Gastroesophageal sphincter (tissue), 3 donors: ENCODE results near the gene FFAR2.

Experiments
- POLR2AphosphoS5 ChIP-seq: sonication (generic); formaldehyde crosslinking; IDR thresholded peaks from one replicate; pipeline ENCODE4 v1.6.1; 2017; ENCODE audit warnings: antibody characterized with exemption
- TF ChIP-seq, protein P1 (sequence below), 4 experiments: fragments of 200-600 bp in 2 of 4; fragments of 450-650 bp in 2 of 4; sonication (generic) in 1 of 4; IDR thresholded peaks; one replicate each; pipeline ENCODE4 v1.5.1; 2017 to 2019; ENCODE audit warnings: antibody characterized with exemption in 4 of 4, mild to moderate bottlenecking in 2 of 4, moderate library complexity in 2 of 4

DNA sequence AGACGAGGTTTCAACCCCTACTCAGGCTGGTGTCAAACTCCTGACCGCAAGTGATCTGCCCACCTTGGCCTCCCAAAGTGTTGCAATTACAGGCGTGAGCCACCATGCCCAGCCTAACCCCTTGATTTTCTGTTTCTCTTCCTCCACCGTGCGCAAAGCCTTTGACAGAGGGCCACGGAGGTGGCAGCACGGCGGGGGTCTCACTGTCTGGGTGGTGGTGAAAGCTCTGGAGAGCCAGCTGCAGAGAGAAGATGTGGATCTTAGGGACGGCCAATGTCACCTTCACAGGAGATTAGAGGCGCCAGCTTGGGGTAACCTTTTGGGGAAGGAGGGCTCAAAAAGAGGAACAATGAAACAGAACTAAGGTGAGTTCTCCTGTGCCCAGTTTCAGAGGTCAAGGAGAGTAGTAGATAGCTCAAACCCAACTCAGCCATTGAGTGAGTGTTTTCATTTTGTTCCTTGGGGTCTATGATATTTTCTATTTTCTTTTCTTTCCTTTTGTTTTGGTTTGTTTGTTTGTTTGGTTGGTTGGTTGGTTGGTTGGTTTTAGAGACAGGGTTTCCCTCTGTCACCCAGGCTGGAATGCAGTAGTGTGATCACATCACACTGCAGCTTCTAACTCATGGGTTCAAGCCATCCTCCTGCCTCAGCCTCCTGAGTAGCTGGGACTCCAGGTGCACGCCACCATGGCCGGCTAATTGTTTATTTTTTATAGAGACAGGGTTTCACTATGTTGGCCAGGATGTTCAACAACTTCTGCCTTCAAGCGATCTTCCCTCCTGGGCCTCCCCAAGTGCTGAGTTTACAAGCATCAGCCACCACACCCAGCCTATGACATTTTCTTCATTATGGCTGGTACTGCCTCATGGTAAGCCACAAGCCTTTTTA lies 39.5 kb upstream of the FFAR2 start:
- TF ChIP-seq, protein P1, sequence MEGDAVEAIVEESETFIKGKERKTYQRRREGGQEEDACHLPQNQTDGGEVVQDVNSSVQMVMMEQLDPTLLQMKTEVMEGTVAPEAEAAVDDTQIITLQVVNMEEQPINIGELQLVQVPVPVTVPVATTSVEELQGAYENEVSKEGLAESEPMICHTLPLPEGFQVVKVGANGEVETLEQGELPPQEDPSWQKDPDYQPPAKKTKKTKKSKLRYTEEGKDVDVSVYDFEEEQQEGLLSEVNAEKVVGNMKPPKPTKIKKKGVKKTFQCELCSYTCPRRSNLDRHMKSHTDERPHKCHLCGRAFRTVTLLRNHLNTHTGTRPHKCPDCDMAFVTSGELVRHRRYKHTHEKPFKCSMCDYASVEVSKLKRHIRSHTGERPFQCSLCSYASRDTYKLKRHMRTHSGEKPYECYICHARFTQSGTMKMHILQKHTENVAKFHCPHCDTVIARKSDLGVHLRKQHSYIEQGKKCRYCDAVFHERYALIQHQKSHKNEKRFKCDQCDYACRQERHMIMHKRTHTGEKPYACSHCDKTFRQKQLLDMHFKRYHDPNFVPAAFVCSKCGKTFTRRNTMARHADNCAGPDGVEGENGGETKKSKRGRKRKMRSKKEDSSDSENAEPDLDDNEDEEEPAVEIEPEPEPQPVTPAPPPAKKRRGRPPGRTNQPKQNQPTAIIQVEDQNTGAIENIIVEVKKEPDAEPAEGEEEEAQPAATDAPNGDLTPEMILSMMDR (IDR thresholded peaks at IDR 0.05): no peak
- no peak for TF ChIP-seq POLR2AphosphoS5
